Measurements from ENCODE around the gene ZNF211. TPM values are rescaled to one million over a fixed set of nuclear protein-coding genes. Genes with fewer than 3 reads are reported as not detected.

ZNF211 gene
- total RNA-seq, 1 donor from 2014 or later, result 19.6 TPM

- no peak for DNase-seq (ENCODE audit: low spot score)
These were observed 22.5 kb downstream of the ZNF211 start for GRCh38 chr19:57655443-57655842.

- DNase-seq (ENCODE audit: low spot score), result no peak
These were observed 23.4 kb downstream of the ZNF211 start for GRCh38 chr19:57656346-57656745.

- DNase-seq (ENCODE audit: low spot score), result peak; percentile 22
These were observed 31.5 kb downstream of the ZNF211 start for GRCh38 chr19:57664269-57665127.

- DNase-seq (ENCODE audit: low spot score), result no peak
These were observed 32.4 kb downstream of the ZNF211 start for GRCh38 chr19:57665261-57665806.

- no peak for DNase-seq (ENCODE audit: low spot score)
These were observed 34.3 kb downstream of the ZNF211 start for GRCh38 chr19:57667228-57667627.

GRCh38 chr19:57668635-57669034 lies 35.7 kb downstream of the ZNF211 start, which contains the start of gene ZSCAN4:
Gene ZSCAN4, plus strand, starts transcription at chr19:57668935. Its CDS starts 7,211 bp downstream, at chr19:57676146.
- DNase-seq (ENCODE audit: low spot score), result no peak

GRCh38 chr19:57671124-57671895 lies 38.3 kb downstream of the ZNF211 start:
- no peak for DNase-seq (ENCODE audit: low spot score)

GRCh38 chr19:57672466-57672865 lies 39.5 kb downstream of the ZNF211 start:
- no peak for DNase-seq (ENCODE audit: low spot score)

- DNase-seq (ENCODE audit: low spot score), result no peak
These were observed 42.9 kb downstream of the ZNF211 start for GRCh38 chr19:57675881-57676280.

- no peak for DNase-seq (ENCODE audit: low spot score)
These were observed 49.3 kb downstream of the ZNF211 start for GRCh38 chr19:57682226-57682766.

- DNase-seq (ENCODE audit: low spot score), result no peak
These were observed 53.8 kb downstream of the ZNF211 start for GRCh38 chr19:57686727-57687126.

GRCh38 chr19:57687363-57688010 lies 54.5 kb downstream of the ZNF211 start:
- no peak for DNase-seq (ENCODE audit: low spot score)

GRCh38 chr19:57688011-57688763 lies 55.2 kb downstream of the ZNF211 start:
- DNase-seq (ENCODE audit: low spot score), result no peak

- DNase-seq (ENCODE audit: low spot score), result no peak
These were observed 56.8 kb downstream of the ZNF211 start for GRCh38 chr19:57689750-57690149.

Other genes with a start within 250 kb of the ZNF211 start
- 23.5 TPM for gene ZNF548, start 243.3 kb upstream of the ZNF211 start, total RNA-seq
- 14.4 TPM for gene ZNF17, start 222.0 kb upstream of the ZNF211 start, total RNA-seq
- gene ZNF749, start 197.8 kb upstream of the ZNF211 start, total RNA-seq, result 9.8 TPM
- 0.95 TPM for gene VN1R1, start 176.0 kb upstream of the ZNF211 start, total RNA-seq
- gene ZNF772, start 155.6 kb upstream of the ZNF211 start, total RNA-seq, result 18.9 TPM
- gene ZNF419, start 145.4 kb upstream of the ZNF211 start, total RNA-seq, result 9.6 TPM
- gene ZNF773, start 133.2 kb upstream of the ZNF211 start, total RNA-seq, result 9.9 TPM
- gene ZNF549, start 105.8 kb upstream of the ZNF211 start, total RNA-seq, result 8.0 TPM
- 15.1 TPM for gene ZNF550, start 73.3 kb upstream of the ZNF211 start, total RNA-seq
- gene ZNF416, start 54.3 kb upstream of the ZNF211 start, total RNA-seq, result 7.1 TPM
- 7.6 TPM for gene ZIK1, start 49.0 kb upstream of the ZNF211 start, total RNA-seq
- gene ZNF530, start 33.3 kb upstream of the ZNF211 start, total RNA-seq, result 5.1 TPM
- gene ZNF134, start 18.9 kb upstream of the ZNF211 start, total RNA-seq, result 19.0 TPM
- gene ZSCAN4, start 35.8 kb downstream of the ZNF211 start, total RNA-seq, result not detected
- 5.3 TPM for gene ZNF551, start 48.8 kb downstream of the ZNF211 start, total RNA-seq
- 11.7 TPM for gene ZNF154, start 76.0 kb downstream of the ZNF211 start, total RNA-seq
- 14.9 TPM for gene ZNF671, start 94.5 kb downstream of the ZNF211 start, total RNA-seq
- gene ZNF776, start 113.6 kb downstream of the ZNF211 start, total RNA-seq, result 21.6 TPM
- gene ZNF586, start 136.5 kb downstream of the ZNF211 start, total RNA-seq, result 20.2 TPM
- 47.0 TPM for gene ZNF552, start 181.7 kb downstream of the ZNF211 start, total RNA-seq
- 15.9 TPM for gene ZNF587B, start 197.1 kb downstream of the ZNF211 start, total RNA-seq
- 60.0 TPM for gene ZNF587, start 216.7 kb downstream of the ZNF211 start, total RNA-seq